Ovary (tissue), 3 donors: ENCODE results near the gene INMT.

ENCODE experiments used
- EP300 ChIP-seq: sonication (generic); formaldehyde crosslinking; IDR thresholded peaks from one replicate; pipeline ENCODE4 v1.6.1; 2017; ENCODE audit warnings: antibody characterized with exemption
- TF ChIP-seq, protein P1 (sequence below), 3 donors: fragments of 450-650 bp in 2 of 3; fragments of 200-600 bp in 1 of 3; IDR thresholded peaks; one replicate each; pipeline versions ENCODE4 v1.5.1 to v1.8.0; 2016 to 2022; ENCODE audit warnings: antibody characterized with exemption in 3 of 3, mild to moderate bottlenecking in 1 of 3
- donor health status: DM: no; HTN: no; CAD: no.

DNA sequence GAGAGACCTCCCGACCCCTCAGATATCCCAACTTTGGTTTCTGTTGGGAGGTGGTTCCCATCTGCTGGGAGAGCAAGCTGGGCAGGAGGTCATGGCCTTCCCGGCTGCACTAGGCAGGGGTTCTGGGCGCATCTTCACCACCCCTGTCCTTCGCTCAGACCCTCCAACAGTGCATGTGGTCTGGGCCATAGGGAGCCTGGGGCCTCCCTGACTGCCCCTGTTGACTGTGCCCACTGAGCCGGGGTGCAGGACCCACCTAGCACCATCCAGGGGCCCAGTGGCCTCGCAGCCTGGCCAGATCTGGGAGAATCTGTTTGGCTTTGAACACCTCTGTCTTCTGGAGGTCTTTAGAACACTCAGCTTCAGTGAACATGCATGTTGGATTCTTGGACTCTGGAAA lies 18.7 kb upstream of the INMT start:
- no peak for TF ChIP-seq EP300
- TF ChIP-seq, protein P1, sequence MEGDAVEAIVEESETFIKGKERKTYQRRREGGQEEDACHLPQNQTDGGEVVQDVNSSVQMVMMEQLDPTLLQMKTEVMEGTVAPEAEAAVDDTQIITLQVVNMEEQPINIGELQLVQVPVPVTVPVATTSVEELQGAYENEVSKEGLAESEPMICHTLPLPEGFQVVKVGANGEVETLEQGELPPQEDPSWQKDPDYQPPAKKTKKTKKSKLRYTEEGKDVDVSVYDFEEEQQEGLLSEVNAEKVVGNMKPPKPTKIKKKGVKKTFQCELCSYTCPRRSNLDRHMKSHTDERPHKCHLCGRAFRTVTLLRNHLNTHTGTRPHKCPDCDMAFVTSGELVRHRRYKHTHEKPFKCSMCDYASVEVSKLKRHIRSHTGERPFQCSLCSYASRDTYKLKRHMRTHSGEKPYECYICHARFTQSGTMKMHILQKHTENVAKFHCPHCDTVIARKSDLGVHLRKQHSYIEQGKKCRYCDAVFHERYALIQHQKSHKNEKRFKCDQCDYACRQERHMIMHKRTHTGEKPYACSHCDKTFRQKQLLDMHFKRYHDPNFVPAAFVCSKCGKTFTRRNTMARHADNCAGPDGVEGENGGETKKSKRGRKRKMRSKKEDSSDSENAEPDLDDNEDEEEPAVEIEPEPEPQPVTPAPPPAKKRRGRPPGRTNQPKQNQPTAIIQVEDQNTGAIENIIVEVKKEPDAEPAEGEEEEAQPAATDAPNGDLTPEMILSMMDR (IDR thresholded peaks at IDR 0.05): no peak
